Esophagus squamous epithelium (tissue), 5 donors: ENCODE data around the gene DNAH14. TPM values are rescaled to one million over a fixed set of nuclear protein-coding genes. Genes with fewer than 3 reads are reported as not detected.
"Not testable (repeated sequence)": the region's sequence is repeated elsewhere in the genome, so short reads cannot be mapped to it uniquely, and the experiment has no call there.

ENCODE experiments used
- DNase-seq: peaks from one replicate; lab custom pipeline; 2025; lab: John Stamatoyannopoulos, UW
- H3K27ac ChIP-seq, 4 donors: fragments of 200-600 bp; sonication (generic); one replicate each; pipeline ENCODE4 v1.5.1; 2016 to 2019; ENCODE audit warnings: mild to moderate bottlenecking in 1 of 4
- H3K27me3 ChIP-seq, 4 donors: fragments of 200-600 bp; sonication (generic); 1 replicate in 3 of 4; 2 replicates in 1 of 4; pipeline versions ENCODE4 v1.5.1 to v1.6.0; 2017 to 2021; ENCODE audit warnings: antibody characterized with exemption in 1 of 4
- H3K36me3 ChIP-seq, 3 donors: fragments of 200-600 bp; sonication (generic); one replicate each; pipeline ENCODE4 v1.5.1; 2016 to 2019
- H3K4me1 ChIP-seq, 3 donors: fragments of 200-600 bp; sonication (generic); one replicate each; pipeline ENCODE4 v1.5.1; 2017 to 2019
- H3K4me3 ChIP-seq, 4 donors: fragments of 200-600 bp; sonication (generic); 1 replicate in 3 of 4; 2 replicates in 1 of 4; pipeline ENCODE4 v1.5.1; 2016 to 2019; ENCODE audit warnings: mild to moderate bottlenecking in 2 of 4, moderate library complexity in 1 of 4
- H3K9me3 ChIP-seq, 3 donors: fragments of 200-600 bp; sonication (generic); one replicate each; pipeline ENCODE4 v1.5.1; 2016 to 2019
- POLR2A ChIP-seq, 4 donors: fragments of 450-650 bp; IDR thresholded peaks; one replicate each; pipeline ENCODE4 v1.6.1; 2017; ENCODE audit warnings: antibody characterized with exemption in 4 of 4, mild to moderate bottlenecking in 4 of 4, moderate library complexity in 3 of 4
- WGBS, 2 donors: methylation state at CpG; one replicate each; pipeline ENCODE4 v1.1.5; 2018; 5-methylcytosine and 5-hydroxymethylcytosine counted together
- intact Hi-C: fragments of 100-400 bp; cut with DNase I; formaldehyde crosslinking; loops from one replicate; pipeline ENCODE4 v1.15.0; 2022
- total RNA-seq, 4 donors: library from RNA; depleted of rRNA; stranded (reverse); fragments of >200 nt; gene quantifications; one replicate each; pipeline ENCODE4 v1.1.0, GENCODE V29; 2016
- TF ChIP-seq, protein P1 (sequence below), 6 experiments: fragments of 450-650 bp in 4 of 6; fragments of 200-600 bp in 2 of 6; sonication (generic) in 2 of 6; IDR thresholded peaks; one replicate each; pipeline ENCODE4 v1.5.1; 2016 to 2019; ENCODE audit warnings: antibody characterized with exemption in 6 of 6, mild to moderate bottlenecking in 4 of 6, moderate library complexity in 4 of 6
- donor health status: DM: yes; HTN: yes; CAD: no.

Gene DNAH14
- total RNA-seq, 4 donors from 2014 or later = 2.0 to 11.4 (median 7.3) TPM

DNA sequence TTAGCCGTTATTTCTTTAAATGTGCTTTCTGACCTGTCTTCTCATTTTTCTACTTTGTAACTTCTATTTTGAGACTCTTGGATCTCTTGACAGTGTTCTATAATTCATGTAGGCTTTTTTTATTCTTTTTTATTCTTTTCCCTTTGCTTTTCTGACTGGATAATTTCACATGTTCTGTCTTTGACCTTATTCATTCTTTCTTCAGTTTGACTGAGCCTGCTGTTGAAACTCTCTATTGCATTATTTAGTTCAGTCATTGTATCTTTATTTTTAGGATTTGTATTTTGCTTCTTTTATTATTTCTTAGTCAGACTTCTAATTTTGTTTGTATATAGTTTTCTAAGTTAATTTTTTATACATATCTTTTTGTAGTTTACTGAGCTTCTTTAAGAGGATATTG, 66.1 kb downstream of the DNAH14 start:
- 84 to 95% methylated on average over 1 of the region's 1 CpG for WGBS, 2 donors
- intact Hi-C loops = no loop called here
- Histone ChIP-seq H3K27ac (no peak overlapping the region), H3K4me1 (no peaks in the 10 kb centered on the region), H3K9me3 (peaks cover 0 to 4% (median 0%) of the 10 kb centered on the region in 3 donors), H3K36me3 (no peaks in the 10 kb centered on the region), H3K4me3 (no peak overlapping the region), H3K27me3 (no peaks in the 10 kb centered on the region)
- TF ChIP-seq, protein P1, sequence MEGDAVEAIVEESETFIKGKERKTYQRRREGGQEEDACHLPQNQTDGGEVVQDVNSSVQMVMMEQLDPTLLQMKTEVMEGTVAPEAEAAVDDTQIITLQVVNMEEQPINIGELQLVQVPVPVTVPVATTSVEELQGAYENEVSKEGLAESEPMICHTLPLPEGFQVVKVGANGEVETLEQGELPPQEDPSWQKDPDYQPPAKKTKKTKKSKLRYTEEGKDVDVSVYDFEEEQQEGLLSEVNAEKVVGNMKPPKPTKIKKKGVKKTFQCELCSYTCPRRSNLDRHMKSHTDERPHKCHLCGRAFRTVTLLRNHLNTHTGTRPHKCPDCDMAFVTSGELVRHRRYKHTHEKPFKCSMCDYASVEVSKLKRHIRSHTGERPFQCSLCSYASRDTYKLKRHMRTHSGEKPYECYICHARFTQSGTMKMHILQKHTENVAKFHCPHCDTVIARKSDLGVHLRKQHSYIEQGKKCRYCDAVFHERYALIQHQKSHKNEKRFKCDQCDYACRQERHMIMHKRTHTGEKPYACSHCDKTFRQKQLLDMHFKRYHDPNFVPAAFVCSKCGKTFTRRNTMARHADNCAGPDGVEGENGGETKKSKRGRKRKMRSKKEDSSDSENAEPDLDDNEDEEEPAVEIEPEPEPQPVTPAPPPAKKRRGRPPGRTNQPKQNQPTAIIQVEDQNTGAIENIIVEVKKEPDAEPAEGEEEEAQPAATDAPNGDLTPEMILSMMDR (IDR thresholded peaks at IDR 0.05) = no peak
- TF ChIP-seq POLR2A (IDR thresholded peaks at IDR 0.05) = no peak
- no peak for DNase-seq

DNA sequence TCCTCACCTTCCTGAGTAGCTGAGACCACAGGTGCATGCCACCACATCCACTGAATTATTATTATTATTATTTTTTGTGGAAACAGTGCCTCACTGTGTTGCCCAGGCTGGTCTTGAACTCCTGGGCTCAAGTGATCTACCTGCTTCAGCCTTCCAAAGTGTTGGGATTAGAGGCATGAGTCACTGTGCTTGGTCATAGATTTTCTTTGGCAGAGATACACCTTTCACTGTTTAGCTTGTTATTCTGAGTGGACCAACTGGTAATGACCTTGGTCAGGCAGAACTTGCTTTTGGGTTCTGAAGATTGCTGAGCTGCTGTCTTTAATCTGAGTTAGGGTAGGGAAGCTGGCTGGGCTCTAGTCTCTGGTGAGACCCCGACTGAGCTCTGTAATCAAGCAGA, 66.8 kb downstream of the DNAH14 start:
- peaks cover 0 to 4% (median 0%) of the 10 kb centered on the region in 3 donors for H3K9me3 ChIP-seq
- no peak for DNase-seq
- H3K27ac ChIP-seq = no peak overlapping the region
- no peak overlapping the region for H3K4me3 ChIP-seq
- TF ChIP-seq POLR2A (IDR thresholded peaks at IDR 0.05) = no peak
- TF ChIP-seq, protein P1 (IDR thresholded peaks at IDR 0.05) = no peak
- intact Hi-C loops = no loop called here
- WGBS, 2 donors = 100% methylated on average over 1 of the region's 1 CpG; no CpG with 5 or more reads in 1 of the 2 donors
- H3K36me3 ChIP-seq = no peaks in the 10 kb centered on the region
- H3K4me1 ChIP-seq = no peaks in the 10 kb centered on the region
- H3K27me3 ChIP-seq = no peaks in the 10 kb centered on the region

DNA sequence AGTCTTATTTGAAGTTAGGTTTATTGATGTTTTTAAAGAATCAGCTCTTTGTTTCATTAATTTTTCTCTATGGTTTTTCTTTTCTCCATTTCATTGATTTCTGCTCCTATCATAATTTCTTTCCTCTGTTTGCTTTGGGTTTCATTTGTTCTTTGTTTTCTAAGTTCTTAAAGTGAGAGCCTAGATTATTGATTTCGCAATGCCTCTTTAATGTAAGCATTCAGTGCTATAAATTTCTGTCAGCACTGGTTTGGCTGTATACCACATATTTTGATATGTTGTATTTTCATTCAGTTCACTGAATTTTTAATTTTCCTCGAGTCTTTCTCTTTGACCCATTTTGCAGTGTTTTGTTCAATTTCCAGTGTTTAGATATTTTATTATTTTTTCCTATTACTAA, 68.7 kb downstream of the DNAH14 start:
- intact Hi-C loops = no loop called here
- H3K27ac ChIP-seq = no peak overlapping the region
- DNase-seq = no peak
- H3K4me3 ChIP-seq = no peak overlapping the region
- TF ChIP-seq, protein P1 (IDR thresholded peaks at IDR 0.05) = no peak
- no peak for TF ChIP-seq POLR2A (IDR thresholded peaks at IDR 0.05)
- H3K9me3 ChIP-seq = peaks cover 0 to 4% (median 0%) of the 10 kb centered on the region in 3 donors
- H3K4me1 ChIP-seq = no peaks in the 10 kb centered on the region
- H3K36me3 ChIP-seq = no peaks in the 10 kb centered on the region
- no peaks in the 10 kb centered on the region for H3K27me3 ChIP-seq
- 66 to 88% methylated on average over 2 of the region's 2 CpGs for WGBS, 2 donors

DNA sequence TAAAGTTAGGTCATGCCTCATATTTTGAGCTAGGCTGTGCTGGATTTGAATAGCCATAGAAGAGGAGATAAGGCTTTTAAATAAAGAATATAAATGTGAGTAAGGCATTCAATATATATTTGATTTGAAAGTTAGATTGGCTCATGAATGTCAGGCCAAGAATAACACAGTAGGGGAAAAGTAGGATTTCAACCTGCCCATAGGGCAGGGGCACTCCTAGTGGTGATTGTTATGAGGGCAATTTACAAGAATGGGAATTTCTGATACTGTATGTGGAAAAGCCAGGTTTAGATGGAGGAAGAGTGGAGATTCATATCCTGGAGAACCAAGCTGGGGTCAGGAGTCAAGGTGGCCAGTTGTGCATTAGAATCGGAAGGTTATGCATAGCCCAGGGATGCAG, 74.9 kb downstream of the DNAH14 start:
- intact Hi-C loops = no loop called here
- Histone ChIP-seq H3K36me3 (no peaks in the 10 kb centered on the region), H3K9me3 (peaks cover 0 to 7% (median 0%) of the 10 kb centered on the region in 3 donors), H3K4me1 (no peaks in the 10 kb centered on the region), H3K27me3 (no peaks in the 10 kb centered on the region), H3K27ac (no peak overlapping the region), H3K4me3 (no peak overlapping the region)
- DNase-seq = no peak
- no peak for TF ChIP-seq POLR2A (IDR thresholded peaks at IDR 0.05)
- TF ChIP-seq, protein P1 (IDR thresholded peaks at IDR 0.05) = peak in 1 of 6 experiments; percentile 6
- WGBS, 2 donors = 97 to 100% methylated on average over 1 of the region's 1 CpG

DNA sequence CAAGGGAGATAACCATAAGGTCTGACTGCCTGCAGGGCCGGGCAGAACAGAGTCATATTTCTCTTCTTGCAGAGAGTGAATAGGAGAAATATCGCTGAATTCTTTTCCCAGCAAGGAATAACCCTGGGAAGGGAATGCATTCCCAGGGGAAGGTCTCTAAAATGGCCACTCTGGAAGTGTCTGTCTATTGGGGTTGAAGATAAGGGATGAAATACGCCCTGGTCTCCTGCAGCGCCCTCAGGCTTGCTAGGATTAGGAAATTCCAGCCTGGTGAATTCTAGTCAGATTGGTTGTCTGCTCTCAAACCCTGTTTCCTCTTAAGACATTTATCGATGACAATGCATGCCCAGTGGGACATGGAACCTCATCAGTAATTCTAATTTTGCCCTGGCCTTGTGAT, 76.9 kb downstream of the DNAH14 start:
- not testable (repeated sequence) for H3K4me3 ChIP-seq, H3K36me3 ChIP-seq

DNA sequence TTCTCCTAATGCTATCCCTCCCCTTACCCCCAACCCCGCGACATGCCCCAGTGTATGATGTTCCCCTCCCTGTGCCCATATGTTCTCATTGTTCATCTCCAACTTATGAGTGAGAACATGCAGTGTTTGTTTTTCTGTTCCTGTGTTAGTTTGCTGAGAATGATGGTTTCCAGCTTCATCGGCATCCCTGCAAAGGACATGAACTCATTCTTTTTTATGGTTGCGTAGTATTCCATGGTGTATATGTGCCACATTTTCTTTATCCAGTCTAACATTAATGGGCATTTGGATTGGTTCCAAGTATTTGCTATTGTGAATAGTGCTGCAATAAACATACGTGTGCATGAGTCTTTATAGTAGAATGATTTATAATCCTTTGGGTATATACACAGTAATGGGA, 78.6 kb downstream of the DNAH14 start:
- 90 to 94% methylated on average over 5 of the region's 5 CpGs for WGBS, 2 donors
- intact Hi-C loops, H3K36me3 ChIP-seq, H3K4me3 ChIP-seq, DNase-seq, H3K27ac ChIP-seq, H3K27me3 ChIP-seq, H3K9me3 ChIP-seq, H3K4me1 ChIP-seq: not testable (repeated sequence)

More for the DNA sequence above, 76.9 kb downstream of the DNAH14 start:
- H3K4me1 ChIP-seq, H3K27me3 ChIP-seq, intact Hi-C loops, DNase-seq, H3K27ac ChIP-seq, H3K9me3 ChIP-seq: not testable (repeated sequence)
- WGBS, 2 donors = 87 to 90% methylated on average over 5 of the region's 5 CpGs
